ENCODE data around the gene TMEM132D. TPM values are rescaled to one million over a fixed set of nuclear protein-coding genes. Genes with fewer than 3 reads are reported as not detected.

Gene TMEM132D
- total and polyA plus RNA-seq, 2 of the 8 experiments (the other 6 are each of a cell fraction or from before 2014, with no cell fraction given), result 3.5 to 10.1 TPM

DNA sequence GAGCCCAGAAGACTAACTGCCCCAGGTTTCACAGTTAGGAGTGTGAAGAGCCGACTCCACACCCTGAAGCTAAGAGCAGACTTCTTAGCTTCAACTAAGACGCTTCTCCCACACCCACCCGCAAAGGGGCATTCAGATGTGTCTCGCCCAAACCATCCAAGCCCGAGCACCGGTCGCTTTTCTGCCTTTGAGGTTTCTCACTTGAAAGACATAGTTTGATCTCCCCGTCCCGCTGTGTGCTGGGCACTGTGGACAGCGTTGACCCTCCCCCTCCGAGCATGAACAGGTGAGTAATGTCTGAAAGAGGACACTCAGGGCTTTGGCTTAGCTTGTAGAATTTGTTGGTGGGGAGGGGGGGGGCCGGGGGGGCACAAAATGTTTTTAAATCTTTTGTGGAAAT lies 123.8 kb downstream of the TMEM132D start (continued):
- TF ChIP-seq, protein P1, sequence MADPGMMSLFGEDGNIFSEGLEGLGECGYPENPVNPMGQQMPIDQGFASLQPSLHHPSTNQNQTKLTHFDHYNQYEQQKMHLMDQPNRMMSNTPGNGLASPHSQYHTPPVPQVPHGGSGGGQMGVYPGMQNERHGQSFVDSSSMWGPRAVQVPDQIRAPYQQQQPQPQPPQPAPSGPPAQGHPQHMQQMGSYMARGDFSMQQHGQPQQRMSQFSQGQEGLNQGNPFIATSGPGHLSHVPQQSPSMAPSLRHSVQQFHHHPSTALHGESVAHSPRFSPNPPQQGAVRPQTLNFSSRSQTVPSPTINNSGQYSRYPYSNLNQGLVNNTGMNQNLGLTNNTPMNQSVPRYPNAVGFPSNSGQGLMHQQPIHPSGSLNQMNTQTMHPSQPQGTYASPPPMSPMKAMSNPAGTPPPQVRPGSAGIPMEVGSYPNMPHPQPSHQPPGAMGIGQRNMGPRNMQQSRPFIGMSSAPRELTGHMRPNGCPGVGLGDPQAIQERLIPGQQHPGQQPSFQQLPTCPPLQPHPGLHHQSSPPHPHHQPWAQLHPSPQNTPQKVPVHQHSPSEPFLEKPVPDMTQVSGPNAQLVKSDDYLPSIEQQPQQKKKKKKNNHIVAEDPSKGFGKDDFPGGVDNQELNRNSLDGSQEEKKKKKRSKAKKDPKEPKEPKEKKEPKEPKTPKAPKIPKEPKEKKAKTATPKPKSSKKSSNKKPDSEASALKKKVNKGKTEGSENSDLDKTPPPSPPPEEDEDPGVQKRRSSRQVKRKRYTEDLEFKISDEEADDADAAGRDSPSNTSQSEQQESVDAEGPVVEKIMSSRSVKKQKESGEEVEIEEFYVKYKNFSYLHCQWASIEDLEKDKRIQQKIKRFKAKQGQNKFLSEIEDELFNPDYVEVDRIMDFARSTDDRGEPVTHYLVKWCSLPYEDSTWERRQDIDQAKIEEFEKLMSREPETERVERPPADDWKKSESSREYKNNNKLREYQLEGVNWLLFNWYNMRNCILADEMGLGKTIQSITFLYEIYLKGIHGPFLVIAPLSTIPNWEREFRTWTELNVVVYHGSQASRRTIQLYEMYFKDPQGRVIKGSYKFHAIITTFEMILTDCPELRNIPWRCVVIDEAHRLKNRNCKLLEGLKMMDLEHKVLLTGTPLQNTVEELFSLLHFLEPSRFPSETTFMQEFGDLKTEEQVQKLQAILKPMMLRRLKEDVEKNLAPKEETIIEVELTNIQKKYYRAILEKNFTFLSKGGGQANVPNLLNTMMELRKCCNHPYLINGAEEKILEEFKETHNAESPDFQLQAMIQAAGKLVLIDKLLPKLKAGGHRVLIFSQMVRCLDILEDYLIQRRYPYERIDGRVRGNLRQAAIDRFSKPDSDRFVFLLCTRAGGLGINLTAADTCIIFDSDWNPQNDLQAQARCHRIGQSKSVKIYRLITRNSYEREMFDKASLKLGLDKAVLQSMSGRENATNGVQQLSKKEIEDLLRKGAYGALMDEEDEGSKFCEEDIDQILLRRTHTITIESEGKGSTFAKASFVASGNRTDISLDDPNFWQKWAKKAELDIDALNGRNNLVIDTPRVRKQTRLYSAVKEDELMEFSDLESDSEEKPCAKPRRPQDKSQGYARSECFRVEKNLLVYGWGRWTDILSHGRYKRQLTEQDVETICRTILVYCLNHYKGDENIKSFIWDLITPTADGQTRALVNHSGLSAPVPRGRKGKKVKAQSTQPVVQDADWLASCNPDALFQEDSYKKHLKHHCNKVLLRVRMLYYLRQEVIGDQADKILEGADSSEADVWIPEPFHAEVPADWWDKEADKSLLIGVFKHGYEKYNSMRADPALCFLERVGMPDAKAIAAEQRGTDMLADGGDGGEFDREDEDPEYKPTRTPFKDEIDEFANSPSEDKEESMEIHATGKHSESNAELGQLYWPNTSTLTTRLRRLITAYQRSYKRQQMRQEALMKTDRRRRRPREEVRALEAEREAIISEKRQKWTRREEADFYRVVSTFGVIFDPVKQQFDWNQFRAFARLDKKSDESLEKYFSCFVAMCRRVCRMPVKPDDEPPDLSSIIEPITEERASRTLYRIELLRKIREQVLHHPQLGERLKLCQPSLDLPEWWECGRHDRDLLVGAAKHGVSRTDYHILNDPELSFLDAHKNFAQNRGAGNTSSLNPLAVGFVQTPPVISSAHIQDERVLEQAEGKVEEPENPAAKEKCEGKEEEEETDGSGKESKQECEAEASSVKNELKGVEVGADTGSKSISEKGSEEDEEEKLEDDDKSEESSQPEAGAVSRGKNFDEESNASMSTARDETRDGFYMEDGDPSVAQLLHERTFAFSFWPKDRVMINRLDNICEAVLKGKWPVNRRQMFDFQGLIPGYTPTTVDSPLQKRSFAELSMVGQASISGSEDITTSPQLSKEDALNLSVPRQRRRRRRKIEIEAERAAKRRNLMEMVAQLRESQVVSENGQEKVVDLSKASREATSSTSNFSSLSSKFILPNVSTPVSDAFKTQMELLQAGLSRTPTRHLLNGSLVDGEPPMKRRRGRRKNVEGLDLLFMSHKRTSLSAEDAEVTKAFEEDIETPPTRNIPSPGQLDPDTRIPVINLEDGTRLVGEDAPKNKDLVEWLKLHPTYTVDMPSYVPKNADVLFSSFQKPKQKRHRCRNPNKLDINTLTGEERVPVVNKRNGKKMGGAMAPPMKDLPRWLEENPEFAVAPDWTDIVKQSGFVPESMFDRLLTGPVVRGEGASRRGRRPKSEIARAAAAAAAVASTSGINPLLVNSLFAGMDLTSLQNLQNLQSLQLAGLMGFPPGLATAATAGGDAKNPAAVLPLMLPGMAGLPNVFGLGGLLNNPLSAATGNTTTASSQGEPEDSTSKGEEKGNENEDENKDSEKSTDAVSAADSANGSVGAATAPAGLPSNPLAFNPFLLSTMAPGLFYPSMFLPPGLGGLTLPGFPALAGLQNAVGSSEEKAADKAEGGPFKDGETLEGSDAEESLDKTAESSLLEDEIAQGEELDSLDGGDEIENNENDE (IDR thresholded peaks at IDR 0.05; ENCODE audit: insufficient replicate concordance, low read length), result no peak
- TF ChIP-seq KDM1A (IDR thresholded peaks at IDR 0.05; ENCODE audit: borderline replicate concordance, low read length) (no peak), GABPA (IDR thresholded peaks at IDR 0.05; ENCODE audit: borderline replicate concordance, insufficient read depth, low read length) (no peak), EZH2 (IDR thresholded peaks at IDR 0.05; ENCODE audit: low read depth, low read length, severe bottlenecking) (no peak), ZNF274 (IDR thresholded peaks at IDR 0.05; ENCODE audit: borderline replicate concordance, extremely low read depth, low read length) (no peak), TCF12 (IDR thresholded peaks at IDR 0.05; ENCODE audit: low read depth, low read length) (no peak), SP1 (IDR thresholded peaks at IDR 0.05; ENCODE audit: low read depth, low read length) (no peak), JUN (IDR thresholded peaks at IDR 0.05; ENCODE audit: low read depth, low read length) (no peak)
- TF ChIP-seq, protein P2, sequence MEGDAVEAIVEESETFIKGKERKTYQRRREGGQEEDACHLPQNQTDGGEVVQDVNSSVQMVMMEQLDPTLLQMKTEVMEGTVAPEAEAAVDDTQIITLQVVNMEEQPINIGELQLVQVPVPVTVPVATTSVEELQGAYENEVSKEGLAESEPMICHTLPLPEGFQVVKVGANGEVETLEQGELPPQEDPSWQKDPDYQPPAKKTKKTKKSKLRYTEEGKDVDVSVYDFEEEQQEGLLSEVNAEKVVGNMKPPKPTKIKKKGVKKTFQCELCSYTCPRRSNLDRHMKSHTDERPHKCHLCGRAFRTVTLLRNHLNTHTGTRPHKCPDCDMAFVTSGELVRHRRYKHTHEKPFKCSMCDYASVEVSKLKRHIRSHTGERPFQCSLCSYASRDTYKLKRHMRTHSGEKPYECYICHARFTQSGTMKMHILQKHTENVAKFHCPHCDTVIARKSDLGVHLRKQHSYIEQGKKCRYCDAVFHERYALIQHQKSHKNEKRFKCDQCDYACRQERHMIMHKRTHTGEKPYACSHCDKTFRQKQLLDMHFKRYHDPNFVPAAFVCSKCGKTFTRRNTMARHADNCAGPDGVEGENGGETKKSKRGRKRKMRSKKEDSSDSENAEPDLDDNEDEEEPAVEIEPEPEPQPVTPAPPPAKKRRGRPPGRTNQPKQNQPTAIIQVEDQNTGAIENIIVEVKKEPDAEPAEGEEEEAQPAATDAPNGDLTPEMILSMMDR (IDR thresholded peaks at IDR 0.05; ENCODE audit: control extremely low read depth in 1 of 3, insufficient read depth in 1 of 3, low read depth in 1 of 3, low read length in 3 of 3), result no peak

Data from H1 (cell line).